IPS-NIHi11 (cell line): ENCODE measurements around the gene ELFN1.

Experiments used
- DNase-seq: peaks from one replicate; pipeline ENCODE4 v3.0.0; 2012; ENCODE audit warnings: mixed read lengths, low spot score

Gene ELFN1

DNA sequence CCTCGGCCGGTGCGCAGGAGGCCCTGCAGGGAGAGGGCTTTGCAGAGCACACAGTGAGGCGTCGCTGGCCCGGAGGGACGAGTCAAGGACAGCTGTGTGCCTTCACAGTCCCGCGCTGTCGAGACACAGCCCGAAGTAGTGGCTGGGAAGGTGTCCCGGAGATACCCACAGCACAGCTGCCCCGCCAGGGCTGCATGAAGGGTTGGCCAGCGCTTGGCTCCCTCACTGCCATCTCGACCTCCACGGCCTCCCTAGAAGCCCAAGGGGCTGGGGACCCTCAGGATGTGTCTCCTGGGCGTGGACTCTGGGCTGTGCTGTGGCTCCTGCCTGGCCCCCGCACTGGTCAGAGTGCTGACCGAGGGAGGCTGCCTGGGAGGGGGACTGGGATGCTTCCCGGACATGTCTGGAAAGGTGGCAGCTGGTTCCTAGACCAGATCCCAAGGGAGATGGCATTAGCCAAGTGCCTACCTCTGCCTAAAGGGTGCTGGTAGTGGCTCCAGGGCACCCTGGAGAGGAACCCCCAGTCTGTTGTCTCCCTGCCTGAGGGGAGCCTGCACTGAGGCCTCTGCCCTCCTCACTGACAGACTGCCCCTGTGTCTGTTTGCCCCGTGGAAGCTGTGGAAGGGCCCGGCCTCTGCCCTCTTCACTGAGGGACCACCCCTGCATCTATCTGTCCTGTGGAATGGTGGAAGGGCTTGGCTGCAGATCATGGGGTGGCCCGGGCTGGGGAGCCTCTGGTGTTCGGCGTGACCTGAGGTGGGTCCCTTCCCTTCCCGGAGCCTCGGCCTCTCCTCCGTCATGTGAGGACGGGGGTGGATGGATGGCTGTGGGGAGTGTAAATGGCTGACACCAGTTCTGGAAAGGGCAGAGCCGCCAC, 5.8 kb downstream of the ELFN1 start:
- peak; percentile 15 for DNase-seq

- DNase-seq: peak; percentile 4
Observed at GRCh38 chr7:1676550-1677078, 6.5 kb downstream of the ELFN1 start.

- peak; percentile 6 for DNase-seq
Observed at GRCh38 chr7:1677206-1678080, 7.4 kb downstream of the ELFN1 start.

GRCh38 chr7:1678081-1678543, 8.0 kb downstream of the ELFN1 start:
- peak; percentile 5 for DNase-seq

DNA sequence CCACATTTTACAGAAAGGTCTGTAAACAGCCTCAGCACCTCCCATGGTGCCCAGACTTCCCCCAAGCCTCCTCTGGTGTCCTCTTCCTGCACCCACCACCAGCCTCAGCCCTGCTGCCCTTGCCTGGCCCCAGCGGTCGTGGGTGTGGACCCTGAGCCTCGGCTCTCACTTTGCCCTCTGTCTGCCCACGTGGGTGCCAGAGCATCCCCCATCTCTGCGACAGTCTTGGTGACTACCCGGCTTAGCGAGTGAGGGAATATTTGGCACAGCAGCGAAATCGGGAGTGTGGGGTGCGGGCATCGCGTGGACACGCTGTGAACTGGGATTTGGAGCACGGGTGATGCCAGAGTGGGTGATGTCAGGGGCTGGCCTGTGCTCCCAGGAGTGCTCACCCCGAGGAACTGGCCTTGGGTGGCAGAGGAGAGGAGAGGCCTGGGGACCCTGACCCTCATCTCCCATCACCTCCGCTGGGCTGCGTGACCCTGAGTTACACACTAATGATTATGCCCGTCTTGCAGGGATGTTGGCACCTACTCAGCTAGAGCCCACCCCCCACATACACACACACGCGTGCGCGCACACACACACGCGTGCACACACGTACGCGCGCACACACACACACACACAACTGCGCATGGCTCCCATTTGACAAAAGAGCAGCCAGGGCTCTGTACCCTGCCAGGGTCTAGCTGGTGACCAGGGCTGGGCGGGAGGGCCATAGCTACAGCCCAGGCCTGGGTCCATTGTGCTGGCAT, 8.7 kb downstream of the ELFN1 start:
- DNase-seq: peak; percentile 6

- peak; percentile 8 for DNase-seq
Observed at GRCh38 chr7:1679326-1679965, 9.4 kb downstream of the ELFN1 start.

DNA sequence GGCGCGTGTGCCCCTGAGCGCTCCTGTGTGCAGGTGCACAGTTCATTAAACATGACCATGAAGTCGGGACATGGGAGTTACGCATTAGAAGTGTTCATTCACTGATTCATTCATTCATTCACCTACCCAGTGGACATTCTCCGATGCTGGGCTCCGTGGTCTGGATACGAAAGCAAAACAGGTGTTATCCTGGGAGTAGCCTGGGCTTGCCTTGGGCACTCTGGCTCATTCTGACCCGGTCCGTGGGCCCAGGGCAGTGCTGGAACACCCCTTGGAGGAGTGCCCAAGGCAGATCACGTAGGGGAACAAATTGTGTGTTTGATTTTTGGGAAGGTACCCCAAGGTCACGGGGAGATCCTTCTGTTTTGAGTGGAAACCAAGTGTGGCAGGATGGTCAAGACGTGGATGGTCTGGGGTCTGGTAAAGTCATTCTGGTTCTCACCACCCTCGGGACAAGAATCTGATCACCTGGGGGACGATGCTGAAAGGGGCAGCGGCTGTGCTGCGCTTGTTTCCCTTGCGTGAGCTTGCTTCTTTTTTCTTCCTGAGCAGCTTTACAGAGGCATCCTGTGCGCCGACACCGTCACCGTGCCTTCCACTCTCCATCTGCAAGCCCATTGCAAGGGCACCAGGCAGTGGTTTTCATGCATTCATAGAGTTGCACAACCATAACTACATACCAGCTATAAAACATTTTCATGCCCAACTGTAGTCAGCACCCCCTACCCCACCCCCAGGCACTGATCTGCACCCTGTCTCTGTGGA, 10.1 kb downstream of the ELFN1 start:
- DNase-seq: peak; percentile 2

- no peak for DNase-seq
Observed at GRCh38 chr7:1681581-1681980, 11.5 kb downstream of the ELFN1 start.

DNA sequence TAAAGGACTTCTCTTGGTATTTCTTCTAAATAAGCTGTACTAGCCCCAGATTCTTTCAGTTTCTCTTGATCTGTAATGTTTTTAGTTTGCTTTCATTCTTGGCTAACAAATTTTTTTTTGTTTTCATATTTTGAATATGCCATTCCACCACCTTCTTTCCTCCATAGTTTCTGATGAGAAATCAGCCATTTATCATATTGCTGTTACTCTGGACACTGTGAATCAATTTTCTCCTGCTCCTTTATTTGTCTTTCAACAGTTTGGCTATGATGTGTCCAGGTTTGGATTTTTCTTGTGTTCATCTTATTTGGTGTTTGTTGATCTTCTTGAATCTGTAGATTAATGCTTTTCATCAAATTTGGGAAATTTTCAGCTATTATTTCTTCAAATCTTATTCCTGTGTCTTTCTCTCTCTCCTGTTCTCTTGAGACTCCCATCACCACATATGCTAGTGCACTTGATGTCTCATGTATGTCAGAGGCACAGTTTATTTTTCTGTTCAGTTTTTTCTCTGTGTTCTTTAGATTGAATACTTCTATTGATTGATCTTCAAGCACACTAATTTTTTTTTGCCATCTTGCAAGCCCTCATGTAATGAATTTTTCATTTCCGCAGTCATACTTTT, 15.0 kb downstream of the ELFN1 start:
- no peak for DNase-seq

- DNase-seq: no peak
Observed at GRCh38 chr7:1688542-1688941, 18.5 kb downstream of the ELFN1 start.

DNA sequence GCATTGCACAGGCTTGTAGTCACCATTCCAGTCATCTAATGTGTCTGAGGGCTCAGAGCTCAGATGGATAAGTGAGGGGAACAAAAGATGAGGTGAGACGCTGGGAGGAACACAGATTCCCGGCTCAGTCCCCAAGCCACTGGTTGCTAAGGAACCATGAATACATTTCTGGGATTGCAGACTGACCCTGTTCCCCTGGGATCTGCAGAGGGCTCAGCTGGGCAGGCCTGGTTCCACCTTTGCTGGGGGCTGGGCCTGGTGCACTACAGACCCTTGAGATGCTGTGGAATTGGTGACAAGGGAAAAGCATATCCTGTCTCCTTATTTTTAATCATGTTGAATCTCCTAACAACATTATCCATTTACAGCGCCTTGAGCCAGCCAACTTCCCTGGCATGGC, 19.2 kb downstream of the ELFN1 start:
- no peak for DNase-seq

- no peak for DNase-seq
Observed at GRCh38 chr7:1690359-1690958, 20.4 kb downstream of the ELFN1 start.

- DNase-seq: no peak
Observed at GRCh38 chr7:1691096-1691495, 21.0 kb downstream of the ELFN1 start.

DNA sequence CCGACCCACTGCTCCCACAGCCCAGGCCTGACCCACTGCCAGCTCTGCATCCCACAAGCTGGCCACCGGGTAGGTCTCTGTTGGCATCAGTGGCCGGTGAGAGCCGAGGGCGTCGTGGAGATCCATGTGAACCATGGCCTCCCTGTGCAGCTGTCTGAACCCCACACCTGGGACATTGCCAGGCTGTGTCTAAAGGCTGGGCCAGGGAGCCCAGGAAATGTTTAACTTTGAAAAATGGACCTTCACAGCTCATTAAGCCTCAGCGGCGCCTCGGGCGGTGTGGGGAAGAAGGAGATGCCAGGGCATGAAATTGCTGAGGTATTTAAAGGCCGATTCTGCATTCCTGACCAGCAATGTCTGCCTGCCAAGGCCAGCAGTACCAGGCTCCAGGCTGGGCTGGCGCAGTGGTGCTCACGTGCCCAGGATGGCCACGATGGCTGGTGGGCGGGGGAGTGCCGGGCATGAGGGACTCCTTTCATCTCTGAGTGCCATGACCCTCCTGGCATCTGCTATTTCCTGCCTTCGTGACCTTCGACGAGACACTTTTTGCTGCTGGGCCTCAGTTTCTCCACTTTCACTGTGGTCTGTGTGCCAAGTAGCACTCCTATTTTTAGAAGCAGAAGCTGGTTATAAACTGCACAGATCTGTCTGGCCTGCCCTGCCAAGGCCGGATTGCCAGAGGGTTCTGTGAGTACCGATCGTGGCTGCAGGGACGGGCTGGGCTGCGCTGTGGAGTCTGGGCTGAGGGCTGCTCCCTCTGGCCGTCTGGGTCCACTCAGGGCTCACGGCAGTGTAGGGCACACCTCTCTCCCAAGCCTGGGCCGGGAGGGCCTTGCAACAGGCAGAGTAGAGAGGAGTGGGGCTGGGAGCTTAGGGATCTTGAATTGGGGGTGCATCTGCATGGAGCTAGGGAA, 21.8 kb downstream of the ELFN1 start:
- peak; percentile 13 for DNase-seq

DNA sequence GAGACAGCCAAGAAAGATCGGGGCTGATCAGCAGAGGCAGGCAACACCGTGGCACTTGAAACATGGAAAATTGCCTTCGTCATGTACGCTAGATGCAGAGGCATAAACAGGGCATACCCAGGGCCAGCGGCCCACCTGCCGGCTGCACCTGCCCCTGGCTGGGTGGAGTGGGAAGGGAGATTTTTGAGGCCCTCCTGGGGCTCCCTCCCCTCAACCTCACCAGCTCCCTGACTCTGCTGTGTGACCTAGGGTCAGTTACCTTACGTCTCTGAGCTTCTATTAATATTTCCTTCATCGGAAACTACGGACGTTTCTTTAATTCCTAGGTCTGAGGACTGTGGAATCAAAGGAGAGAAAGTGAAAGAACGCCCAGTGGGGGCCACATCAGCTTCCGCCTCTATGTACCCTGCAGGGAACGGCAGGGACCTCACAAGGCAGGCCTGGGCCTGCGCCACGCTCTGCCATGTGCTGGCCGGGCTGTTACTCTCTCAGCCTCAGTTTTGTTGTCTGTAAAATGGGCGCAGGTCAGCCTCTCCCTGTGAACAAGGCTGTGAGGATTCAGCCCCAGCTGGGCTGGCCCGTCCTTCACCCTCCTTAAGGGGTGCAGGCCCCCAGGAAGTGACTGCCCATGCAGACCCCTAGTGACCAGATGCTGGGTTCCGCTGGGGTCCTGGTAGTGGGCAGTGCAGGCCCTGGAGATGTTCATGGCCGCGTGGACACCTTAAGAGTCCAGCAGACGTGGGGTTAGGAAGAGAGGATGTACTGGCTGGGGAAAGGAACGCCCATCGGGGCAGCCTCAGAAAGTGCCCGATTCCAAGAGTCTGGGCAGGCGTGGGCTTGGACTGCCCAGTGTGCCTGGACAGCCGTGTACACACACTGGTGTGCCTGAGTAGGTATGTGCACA, 22.7 kb downstream of the ELFN1 start:
- no peak for DNase-seq

GRCh38 chr7:1693419-1693990, 23.4 kb downstream of the ELFN1 start:
- DNase-seq: no peak

GRCh38 chr7:1693991-1694524, 24.0 kb downstream of the ELFN1 start:
- peak; percentile 81 for DNase-seq
